Activated CD8-positive, alpha-beta memory T cell treated with anti-CD3 and anti-CD28 coated beads for 36 hours (primary cell): ENCODE results near the gene NOS1AP. TPM values are rescaled to one million over a fixed set of nuclear protein-coding genes. Genes with fewer than 3 reads are reported as not detected.
"Not testable (repeated sequence)": the region's sequence is repeated elsewhere in the genome, so short reads cannot be mapped to it uniquely, and the experiment has no call there.

Experiments used
- CTCF ChIA-PET: fragments of 350-600 bp; sonication (Branson Sonifier 250); formaldehyde crosslinking; loops from one replicate; lab custom pipeline; 2021; ENCODE audit warnings: antibody characterized with exemption; lab: Charles Lee
- POLR2A ChIA-PET: fragments of 350-600 bp; sonication (Branson Sonifier 250); formaldehyde crosslinking; loops from one replicate; lab custom pipeline; 2021; ENCODE audit warnings: antibody characterized with exemption; lab: Charles Lee
- total RNA-seq, 2 experiments: library from RNA; stranded (reverse); gene quantifications; one replicate each; pipeline ENCODE4 v1.2.3, GENCODE V29; 2021

Gene NOS1AP
- total RNA-seq, 2 experiments from 2014 or later, result 0.04 to 0.13 TPM

- CTCF ChIA-PET, result no interaction called here
- POLR2A ChIA-PET, result no interaction called here
Observed at GRCh38 chr1:162180813-162181212, 111.3 kb downstream of the NOS1AP start.

GRCh38 chr1:162182090-162182489, 112.6 kb downstream of the NOS1AP start:
- POLR2A ChIA-PET, result no interaction called here
- CTCF ChIA-PET, result no interaction called here

- ChIA-PET POLR2A (no interaction called here), CTCF (no interaction called here)
Observed at GRCh38 chr1:162185314-162186025, 116.0 kb downstream of the NOS1AP start.

GRCh38 chr1:162186026-162186374, 116.5 kb downstream of the NOS1AP start:
- POLR2A ChIA-PET, result no interaction called here
- CTCF ChIA-PET, result no interaction called here

- POLR2A ChIA-PET, result no interaction called here
- CTCF ChIA-PET, result no interaction called here
Observed at GRCh38 chr1:162186406-162186805, 116.9 kb downstream of the NOS1AP start.

- ChIA-PET POLR2A (interaction anchor here (0.6 kb wide), 1 partner anchor 776 kb away, joined by 3 read pairs; no protein-coding TSS in a partner anchor), CTCF (no interaction called here)
Observed at GRCh38 chr1:162187687-162188276, 118.3 kb downstream of the NOS1AP start.

- CTCF ChIA-PET, result no interaction called here
- POLR2A ChIA-PET, result no interaction called here
Observed at GRCh38 chr1:162189345-162189744, 119.9 kb downstream of the NOS1AP start.

GRCh38 chr1:162191396-162192305, 122.2 kb downstream of the NOS1AP start:
- ChIA-PET POLR2A (no interaction called here), CTCF (no interaction called here)

- ChIA-PET CTCF (no interaction called here), POLR2A (no interaction called here)
Observed at GRCh38 chr1:162192306-162192678, 122.8 kb downstream of the NOS1AP start.

- ChIA-PET POLR2A (no interaction called here), CTCF (no interaction called here)
Observed at GRCh38 chr1:162192763-162193162, 123.3 kb downstream of the NOS1AP start.

GRCh38 chr1:162193221-162193620, 123.7 kb downstream of the NOS1AP start:
- POLR2A ChIA-PET, result no interaction called here

GRCh38 chr1:162193815-162194214, 124.3 kb downstream of the NOS1AP start:
- ChIA-PET POLR2A (no interaction called here), CTCF (no interaction called here)

More at GRCh38 chr1:162193221-162193620, 123.7 kb downstream of the NOS1AP start:
- CTCF ChIA-PET, result no interaction called here

- CTCF ChIA-PET, result no interaction called here
- POLR2A ChIA-PET, result no interaction called here
Observed at GRCh38 chr1:162195567-162195966, 126.1 kb downstream of the NOS1AP start.

- POLR2A ChIA-PET, result no interaction called here
Observed at GRCh38 chr1:162196387-162196786, 126.9 kb downstream of the NOS1AP start.

GRCh38 chr1:162197041-162197531, 127.6 kb downstream of the NOS1AP start:
- POLR2A ChIA-PET, result no interaction called here

More at GRCh38 chr1:162196387-162196786, 126.9 kb downstream of the NOS1AP start:
- CTCF ChIA-PET, result no interaction called here

GRCh38 chr1:162197615-162198421, 128.3 kb downstream of the NOS1AP start:
- ChIA-PET CTCF (no interaction called here), POLR2A (no interaction called here)

More at GRCh38 chr1:162197041-162197531, 127.6 kb downstream of the NOS1AP start:
- CTCF ChIA-PET, result no interaction called here

GRCh38 chr1:162200096-162200847, 130.8 kb downstream of the NOS1AP start:
- CTCF ChIA-PET, result no interaction called here
- POLR2A ChIA-PET, result no interaction called here

GRCh38 chr1:162201062-162201461, 131.6 kb downstream of the NOS1AP start:
- POLR2A ChIA-PET, CTCF ChIA-PET: not testable (repeated sequence)
